ENCODE measurements around the gene TRAM1L1.

Gene TRAM1L1

DNA sequence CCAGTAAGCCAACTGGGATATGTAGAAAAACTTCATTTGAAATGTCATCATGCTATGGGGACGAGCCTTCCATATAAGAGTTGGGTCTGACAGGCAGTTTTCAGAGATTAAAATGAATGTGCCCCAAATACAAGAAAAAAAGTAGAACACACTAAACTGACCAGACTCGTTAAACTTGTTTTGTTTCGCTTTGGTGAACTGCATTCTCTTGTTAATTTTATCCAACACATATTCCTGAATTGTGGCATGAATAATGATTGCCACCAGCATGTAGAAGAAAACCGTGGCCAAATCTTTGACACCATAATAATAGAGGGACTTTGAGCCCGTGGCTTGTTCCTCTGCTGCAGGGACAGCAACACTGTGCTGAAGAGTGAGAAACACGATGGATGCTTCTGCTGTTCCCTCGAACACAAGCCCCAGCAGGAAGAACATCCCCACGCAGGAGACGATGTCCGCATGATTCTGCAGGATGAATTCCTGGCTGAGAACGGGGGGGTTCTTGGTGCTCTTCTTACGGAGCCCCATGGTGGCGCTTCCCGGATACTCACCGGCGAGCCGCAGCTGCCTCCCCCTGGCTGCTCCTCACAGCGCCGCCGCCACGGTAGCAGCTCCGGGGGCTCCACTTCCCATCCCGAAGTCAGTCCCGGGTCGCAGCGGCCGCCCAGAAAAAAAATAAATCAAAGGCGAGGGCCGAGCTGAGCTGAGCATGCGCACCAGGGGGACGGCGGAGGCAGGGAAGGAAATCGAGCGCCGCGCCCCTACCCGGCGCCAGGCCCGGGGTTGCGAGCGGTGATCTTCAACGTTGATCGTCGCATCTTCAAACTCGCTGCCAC, at the start of gene TRAM1L1:
Gene TRAM1L1 (minus strand): TSS at position 711 of the 836 bp plus-strand sequence. CDS start 183 bp downstream, at position 528.
- DNase-seq = no peak

DNA sequence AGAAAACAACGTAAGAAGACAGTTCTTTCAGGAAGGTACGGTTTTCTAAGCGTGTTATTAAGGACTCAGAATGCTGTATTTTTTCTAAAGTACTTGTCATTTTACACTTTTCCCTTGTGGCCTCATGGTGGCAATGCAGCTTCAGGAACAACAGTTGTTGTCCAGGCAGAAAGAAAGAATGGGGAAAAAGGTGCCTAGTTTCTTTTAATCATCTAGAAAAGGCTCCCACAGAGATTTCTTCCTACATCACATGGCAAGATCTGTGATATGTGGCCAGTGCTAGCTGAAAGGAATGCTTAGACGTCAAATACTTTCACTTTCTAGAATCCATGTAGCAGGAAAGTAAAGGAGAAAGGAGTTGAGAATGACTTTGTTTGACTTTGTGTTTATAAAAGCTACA, 49.0 kb upstream of the TRAM1L1 start:
- no peak for DNase-seq

DNA sequence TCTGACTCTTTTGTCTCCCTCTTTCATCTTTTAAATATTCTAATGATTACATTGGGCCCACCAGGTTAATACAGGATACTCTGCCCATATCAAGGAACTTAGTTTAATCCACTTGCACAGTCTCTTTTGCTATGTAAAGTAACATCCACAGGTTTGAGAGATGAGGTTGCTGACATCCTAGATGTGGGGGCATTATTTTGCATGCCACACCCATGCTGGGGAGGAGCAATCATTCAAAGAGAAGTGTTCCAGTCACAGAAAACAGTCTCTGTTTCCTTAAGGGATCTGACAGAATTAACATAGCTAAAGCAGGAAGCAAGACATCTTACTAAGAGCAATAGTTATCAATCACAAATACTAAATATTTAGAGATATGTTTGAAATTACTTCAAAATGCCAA, 11.5 kb upstream of the TRAM1L1 start:
- DNase-seq = no peak

DNA sequence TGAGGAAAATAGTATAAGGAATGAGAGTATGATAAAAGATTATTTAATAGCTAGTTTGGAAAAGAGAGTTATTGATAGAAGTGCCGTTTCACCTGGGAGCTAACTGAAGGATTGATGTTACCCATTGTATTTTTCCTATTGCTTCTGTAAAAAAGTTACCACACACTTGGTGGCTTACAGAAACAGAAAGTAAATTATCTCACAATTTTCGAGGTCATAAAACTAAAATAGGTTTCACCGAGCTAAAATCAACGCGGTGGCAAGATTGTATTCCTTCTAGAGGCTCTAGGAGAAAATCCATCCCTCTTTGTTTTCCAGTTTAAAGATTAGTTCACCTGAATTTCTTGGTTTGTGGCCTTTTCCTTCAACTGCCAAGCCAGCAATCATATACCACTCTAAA, 11.1 kb upstream of the TRAM1L1 start:
- no peak for DNase-seq

DNA sequence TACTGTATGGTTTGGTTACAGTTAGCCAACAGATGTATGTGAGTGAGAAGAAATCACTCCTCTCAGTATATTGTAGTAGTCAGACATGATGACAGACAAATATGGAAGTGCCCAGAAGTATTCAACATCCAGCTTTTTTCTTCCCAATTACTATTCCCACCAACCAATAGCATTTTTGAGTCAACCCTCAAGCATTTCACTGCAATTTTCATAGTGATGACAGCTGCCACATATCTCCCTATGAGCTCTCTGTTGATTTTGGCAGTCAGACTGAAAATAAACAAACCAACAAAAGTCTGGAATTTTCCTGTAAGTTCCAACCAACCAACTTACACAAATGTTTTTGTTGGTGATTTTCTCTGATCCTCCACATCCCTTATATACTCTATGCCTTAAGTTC, 8.2 kb upstream of the TRAM1L1 start:
- no peak for DNase-seq

DNA sequence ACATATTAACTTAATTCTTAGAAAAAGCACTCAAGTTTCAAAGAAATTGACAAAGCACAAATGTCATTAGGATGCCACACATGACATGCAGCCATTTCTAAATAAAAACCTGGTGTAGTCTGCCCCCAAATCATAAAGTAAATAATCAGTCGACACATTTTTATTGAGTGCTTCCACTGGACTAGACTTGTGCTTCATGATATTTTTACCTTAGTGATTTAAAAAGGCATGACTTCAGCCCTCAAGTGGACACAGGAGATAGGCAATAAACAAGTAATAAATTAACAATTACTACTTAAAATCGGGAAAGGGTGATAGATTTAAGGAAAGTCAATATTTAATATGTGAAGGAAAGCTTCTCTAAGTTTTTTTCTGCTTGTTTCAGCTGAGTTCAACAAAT, 7.6 kb downstream of the TRAM1L1 start:
- DNase-seq = no peak

DNA sequence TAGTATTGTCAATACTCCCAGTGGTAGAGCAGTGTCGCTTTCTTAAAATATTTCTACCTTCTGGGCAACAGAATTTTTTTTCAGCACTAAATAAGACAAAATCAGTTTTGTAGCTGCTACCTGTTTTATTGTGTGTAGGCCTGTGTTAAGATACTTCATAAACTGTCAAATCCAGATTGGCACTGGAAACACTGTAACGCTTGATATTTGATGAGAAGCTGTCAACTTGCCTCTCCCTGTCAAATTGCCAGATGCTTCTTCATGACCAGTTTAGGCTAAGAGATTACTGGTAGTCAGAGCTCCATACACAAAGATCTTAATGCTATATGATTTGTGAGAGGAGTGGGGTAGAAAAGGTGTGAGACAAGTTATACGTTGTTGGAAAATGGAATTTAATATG, 17.3 kb downstream of the TRAM1L1 start:
- DNase-seq = no peak

DNA sequence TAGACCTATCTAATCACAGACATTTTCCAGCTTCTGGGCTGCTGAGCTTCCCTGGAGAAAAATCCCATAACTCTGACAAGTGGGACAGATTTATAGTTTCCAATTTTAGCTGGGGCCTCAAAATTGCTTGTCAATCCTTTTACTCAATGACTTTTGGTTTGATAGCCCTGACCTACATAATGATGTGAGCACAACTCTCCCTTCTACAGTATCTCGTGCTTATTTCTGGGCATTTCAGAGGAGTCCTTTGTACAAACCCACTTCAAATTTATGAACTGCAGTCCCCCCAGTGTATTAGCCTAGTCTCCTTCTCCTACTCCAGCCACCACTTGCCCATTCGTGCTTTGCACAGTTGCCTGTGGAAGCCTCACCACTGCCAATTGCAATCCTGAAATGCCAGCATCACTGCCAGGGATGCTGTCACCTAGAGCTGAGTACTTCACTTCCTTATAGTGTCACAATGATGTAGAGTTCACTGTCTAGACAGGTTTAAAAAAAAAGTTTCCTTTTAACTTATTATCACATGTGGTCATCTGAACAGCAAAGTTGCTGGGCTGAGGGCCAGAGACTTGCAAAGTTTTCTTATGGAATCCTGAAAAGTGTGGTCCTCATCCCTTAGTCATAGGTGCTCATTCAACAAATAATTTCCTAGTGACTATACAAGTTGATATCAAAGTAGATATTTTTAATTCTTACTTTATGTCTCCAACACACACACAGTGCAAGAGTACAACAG, 21.2 kb downstream of the TRAM1L1 start:
- DNase-seq = no peak

DNA sequence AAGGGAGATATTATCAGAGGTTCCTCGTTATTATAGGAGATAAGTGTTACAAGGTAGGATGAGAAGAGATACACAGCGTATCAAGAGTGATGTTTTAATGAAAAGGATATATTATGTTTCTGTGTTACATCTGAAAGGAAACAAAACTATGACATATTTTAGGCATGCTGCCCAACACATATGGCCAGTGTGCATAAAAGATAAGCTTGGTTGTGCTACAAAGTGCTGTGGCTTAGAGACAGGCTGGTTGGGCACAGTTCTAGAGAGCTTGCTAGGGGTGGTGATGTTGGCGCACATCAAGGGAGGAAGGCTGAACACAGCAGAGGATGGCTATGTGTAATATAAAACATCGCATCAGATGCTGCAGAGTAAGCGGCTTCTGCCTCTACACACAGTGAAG, 42.4 kb downstream of the TRAM1L1 start:
- no peak for DNase-seq

Data from activated CD4-positive, CD25-positive, alpha-beta regulatory T cell (primary cell).